Measurements from ENCODE around the gene BNC1.

- no peak for TF ChIP-seq POLR2A (IDR thresholded peaks at IDR 0.05; ENCODE audit: low read length)
- no peak for TF ChIP-seq GATA1 (IDR thresholded peaks at IDR 0.05; ENCODE audit: low read depth, low read length)
Observed at GRCh38 chr15:83262594-83263315, 21.7 kb downstream of the BNC1 start.

Data from erythroblast (primary cell).